IMR-90 (cell line): ENCODE data around the gene PNKP. TPM values are rescaled to one million over a fixed set of nuclear protein-coding genes. Genes with fewer than 3 reads are reported as not detected.

Experiments used
- ATAC-seq: fragments of 200-7000 bp; cut with Tn5 transposase; 2 replicates; pipeline ENCODE4 v1.9.1; 2020; ENCODE audit warnings: low read depth, mild to moderate bottlenecking, moderate library complexity
- BruUV-seq: library from RNA; stranded (reverse); fragments of 400-500 nt; replicated peaks from 2 replicates; lab custom pipeline; 2021; lab: Mats Ljungman, UMichigan
- CTCF ChIA-PET: fragments of 300-600 bp; formaldehyde crosslinking; extraction: SDS; loops from one replicate; lab custom pipeline; 2021; ENCODE audit warnings: antibody characterized with exemption; lab: Yijun Ruan, JAX
- POLR2A ChIA-PET: fragments of 300-600 bp; sonication (Branson Sonifier 250); formaldehyde crosslinking; loops from one replicate; lab custom pipeline; 2022; ENCODE audit warnings: antibody characterized with exemption; ENCODE audit not compliant: unreplicated experiment; lab: Charles Lee
- DNase-seq: peaks from one replicate; pipeline ENCODE4 v3.0.0; 2013
- H2AFZ ChIP-seq: replicated peaks from 2 replicates; pipeline ENCODE3; 2013; ENCODE audit warnings: low read length, mild to moderate bottlenecking; ENCODE audit not compliant: poor library complexity
- H2AK5ac ChIP-seq: 2 replicates; pipeline ENCODE4 v1.6.1; 2013; ENCODE audit warnings: low read depth, low read length, inconsistent platforms
- H2AK9ac ChIP-seq: replicated peaks from 2 replicates; pipeline ENCODE3; 2013; ENCODE audit warnings: mild to moderate bottlenecking, low read depth, low read length, moderate library complexity; ENCODE audit not compliant: poor library complexity
- H2BK120ac ChIP-seq: 2 replicates; pipeline ENCODE4 v1.6.1; 2013; ENCODE audit warnings: low read depth, low read length, inconsistent platforms
- H2BK15ac ChIP-seq: 3 replicates; pipeline ENCODE4 v1.6.1; 2013; ENCODE audit warnings: low read depth, low read length, inconsistent platforms
- H2BK20ac ChIP-seq: 2 replicates; pipeline ENCODE4 v1.6.1; 2013; ENCODE audit warnings: low read depth, mild to moderate bottlenecking, inconsistent platforms, low read length, moderate library complexity
- H2BK5ac ChIP-seq: 2 replicates; pipeline ENCODE4 v1.6.1; 2013; ENCODE audit warnings: mild to moderate bottlenecking, low read depth, low read length, inconsistent platforms; ENCODE audit not compliant: poor library complexity, severe bottlenecking
- H3K14ac ChIP-seq: replicated peaks from 2 replicates; pipeline ENCODE4 v1.6.1; 2013; ENCODE audit warnings: low read depth, low read length, inconsistent platforms
- H3K18ac ChIP-seq: 2 replicates; pipeline ENCODE4 v1.6.1; 2013; ENCODE audit warnings: low read depth, low read length, control low read depth
- H3K23ac ChIP-seq: 2 replicates; pipeline ENCODE4 v1.6.1; 2013; ENCODE audit warnings: low read depth, low read length, inconsistent platforms
- H3K27ac ChIP-seq: 2 replicates; pipeline ENCODE4 v1.5.1; 2013; ENCODE audit warnings: mild to moderate bottlenecking, control low read depth, low read length; ENCODE audit not compliant: insufficient read depth
- H3K27me3 ChIP-seq: 2 replicates; pipeline ENCODE4 v1.6.1; 2013; ENCODE audit warnings: low read length; ENCODE audit not compliant: control insufficient read depth, insufficient read depth
- H3K36me3 ChIP-seq: 2 replicates; pipeline ENCODE4 v1.6.1; 2013; ENCODE audit warnings: low read length, mixed read lengths; ENCODE audit not compliant: control insufficient read depth, insufficient read depth
- H3K4ac ChIP-seq: 2 replicates; pipeline ENCODE4 v1.6.1; 2013; ENCODE audit warnings: low read depth, low read length, inconsistent platforms
- H3K4me1 ChIP-seq: 2 replicates; pipeline ENCODE4 v1.6.1; 2013; ENCODE audit warnings: low read length, mixed read lengths; ENCODE audit not compliant: control insufficient read depth, insufficient read depth
- H3K4me2 ChIP-seq: 2 replicates; pipeline ENCODE4 v1.6.1; 2013; ENCODE audit warnings: low read depth, mild to moderate bottlenecking, control low read depth, low read length, moderate library complexity
- H3K4me3 ChIP-seq: 2 replicates; pipeline ENCODE4 v1.5.1; 2013; ENCODE audit warnings: low read depth, mild to moderate bottlenecking, control low read depth, low read length, moderate library complexity; ENCODE audit not compliant: insufficient read depth
- H3K56ac ChIP-seq: 2 replicates; pipeline ENCODE4 v1.6.1; 2013; ENCODE audit warnings: low read length, inconsistent platforms; ENCODE audit not compliant: insufficient read depth; ENCODE audit errors: extremely low read depth
- H3K79me1 ChIP-seq, 2 experiments: 2 replicates each; pipeline ENCODE4 v1.6.1; 2013; ENCODE audit warnings: low read length in 2 of 2, inconsistent platforms in 1 of 2, low read depth in 1 of 2
- H3K9ac ChIP-seq: 2 replicates; pipeline ENCODE4 v1.6.1; 2013; ENCODE audit warnings: low read depth, low read length, control low read depth
- H3K9me1 ChIP-seq: 2 replicates; pipeline ENCODE4 v1.6.1; 2013; ENCODE audit warnings: low read length, inconsistent platforms; ENCODE audit not compliant: insufficient read depth
- H3K9me3 ChIP-seq: 2 replicates; pipeline ENCODE4 v1.6.1; 2013; ENCODE audit warnings: low read length; ENCODE audit not compliant: control insufficient read depth, insufficient read depth
- H4K20me1 ChIP-seq: 2 replicates; pipeline ENCODE4 v1.6.1; 2013; ENCODE audit warnings: low read length, inconsistent platforms; ENCODE audit not compliant: insufficient read depth
- H4K5ac ChIP-seq: 2 replicates; pipeline ENCODE4 v1.6.1; 2013; ENCODE audit warnings: mild to moderate bottlenecking, low read depth, low read length, control low read depth
- H4K8ac ChIP-seq, 2 experiments: 2 replicates each; pipeline ENCODE4 v1.6.1; 2013; ENCODE audit warnings: low read depth in 2 of 2, low read length in 2 of 2, control low read depth in 1 of 2, inconsistent platforms in 1 of 2
- H4K91ac ChIP-seq: 2 replicates; pipeline ENCODE4 v1.6.1; 2013; ENCODE audit warnings: low read depth, low read length, inconsistent platforms; ENCODE audit not compliant: insufficient read depth
- BHLHE40 ChIP-seq: fragments of 150-350 bp; IDR thresholded peaks from 2 replicates; pipeline ENCODE4 v1.6.1; 2016; ENCODE audit warnings: mild to moderate bottlenecking, low read depth, low read length
- CEBPB ChIP-seq: IDR thresholded peaks from 2 replicates; pipeline ENCODE4 v1.6.1; 2012; ENCODE audit warnings: low read depth, low read length, improper control_type of control experiment
- CHD1 ChIP-seq: IDR thresholded peaks from 2 replicates; pipeline ENCODE4 v1.6.1; 2012; ENCODE audit warnings: low read depth, low read length, improper control_type of control experiment
- CTCF ChIP-seq: conservative IDR thresholded peaks from 2 replicates; pipeline ENCODE4 v1.5.1; 2012; ENCODE audit warnings: mild to moderate bottlenecking, low read depth, low read length, improper control_type of control experiment
- FOS ChIP-seq: fragments of 150-350 bp; IDR thresholded peaks from 2 replicates; pipeline ENCODE4 v1.6.1; 2016; ENCODE audit warnings: low read depth, low read length
- MAFK ChIP-seq: IDR thresholded peaks from 2 replicates; pipeline ENCODE4 v1.6.1; 2012; ENCODE audit warnings: low read depth, low read length, improper control_type of control experiment
- MAZ ChIP-seq: IDR thresholded peaks from 2 replicates; pipeline ENCODE4 v1.6.1; 2012; ENCODE audit warnings: low read depth, mild to moderate bottlenecking, low read length, improper control_type of control experiment, moderate library complexity, borderline replicate concordance
- MXI1 ChIP-seq: IDR thresholded peaks from 2 replicates; pipeline ENCODE4 v1.6.1; 2012; ENCODE audit warnings: low read depth, mild to moderate bottlenecking, low read length, moderate library complexity, borderline replicate concordance
- NFE2L2 ChIP-seq: fragments of 150-350 bp; IDR thresholded peaks from 2 replicates; pipeline ENCODE4 v1.6.1; 2016; ENCODE audit warnings: low read depth, mild to moderate bottlenecking, low read length
- POLR2A ChIP-seq: IDR thresholded peaks from 2 replicates; pipeline ENCODE4 v1.6.1; 2012; ENCODE audit warnings: mild to moderate bottlenecking, low read depth, low read length
- RAD21 ChIP-seq: IDR thresholded peaks from 2 replicates; pipeline ENCODE4 v1.6.1; 2012; ENCODE audit warnings: low read length, improper control_type of control experiment
- RCOR1 ChIP-seq: IDR thresholded peaks from 2 replicates; pipeline ENCODE4 v1.6.1; 2012; ENCODE audit warnings: mild to moderate bottlenecking, low read length, improper control_type of control experiment; ENCODE audit not compliant: insufficient replicate concordance
- RFX5 ChIP-seq: IDR thresholded peaks from 2 replicates; pipeline ENCODE4 v1.8.0; 2012; ENCODE audit warnings: low read depth, mild to moderate bottlenecking, low read length, moderate library complexity
- SMC3 ChIP-seq: fragments of 150-350 bp; IDR thresholded peaks from 2 replicates; pipeline ENCODE4 v1.6.1; 2016; ENCODE audit warnings: low read depth, mild to moderate bottlenecking, antibody characterized with exemption, low read length, moderate library complexity
- USF2 ChIP-seq: fragments of 150-350 bp; IDR thresholded peaks from 2 replicates; pipeline ENCODE4 v1.6.1; 2017; ENCODE audit warnings: mild to moderate bottlenecking, antibody characterized with exemption, low read length, low read depth
- WGBS, 2 experiments: methylation state at CpG; one replicate each; pipeline versions ENCODE4 v1.1.5 to v1.1.7; 2013; ENCODE audit warnings: missing lambda C conversion rate in 2 of 2; ENCODE audit not compliant: insufficient read length in 1 of 2; ENCODE audit errors: extremely low coverage in 2 of 2; 5-methylcytosine and 5-hydroxymethylcytosine counted together
- dilution Hi-C: fragments of 300-500 bp; cut with HindIII; formaldehyde crosslinking; loops from one replicate; pipeline ENCODE4 v1.14.3; 2018; ENCODE audit warnings: low sequenced_read_pairs; ENCODE audit not compliant: unreplicated experiment
- in situ Hi-C: fragments of 300-500 bp; cut with MboI; formaldehyde crosslinking; loops from 3 replicates; pipeline ENCODE4 v1.14.3; 2019; ENCODE audit warnings: low sequenced_read_pairs, inconsistent platforms, mixed read lengths
- intact Hi-C: fragments of 100-400 bp; cut with micrococcal nuclease; formaldehyde crosslinking; loops from 2 replicates; pipeline ENCODE4 v1.10.0; 2022
- polyA plus RNA-seq, 3 experiments: library from polyadenylated mRNA; depleted of rRNA; stranded (reverse); fragments of >200 nt; gene quantifications; 2 replicates each; pipeline ENCODE4 v1.2.3, GENCODE V29; 2012; ENCODE audit warnings: low replicate concordance in 1 of 3
- total RNA-seq: library from RNA; depleted of rRNA; stranded (reverse); fragments of >200 nt; gene quantifications from 2 replicates; pipeline ENCODE4 v1.2.3, GENCODE V29; 2012
- TF ChIP-seq, protein P1 (sequence below): fragments of 150-350 bp; IDR thresholded peaks from 2 replicates; pipeline ENCODE4 v1.6.1; 2016; ENCODE audit warnings: low read depth, mild to moderate bottlenecking, low read length, moderate library complexity, borderline replicate concordance

Gene PNKP
- total and polyA plus RNA-seq, 2 of the 4 experiments (the other 2 are of a cell fraction): 14.2 to 25.0 TPM

DNA sequence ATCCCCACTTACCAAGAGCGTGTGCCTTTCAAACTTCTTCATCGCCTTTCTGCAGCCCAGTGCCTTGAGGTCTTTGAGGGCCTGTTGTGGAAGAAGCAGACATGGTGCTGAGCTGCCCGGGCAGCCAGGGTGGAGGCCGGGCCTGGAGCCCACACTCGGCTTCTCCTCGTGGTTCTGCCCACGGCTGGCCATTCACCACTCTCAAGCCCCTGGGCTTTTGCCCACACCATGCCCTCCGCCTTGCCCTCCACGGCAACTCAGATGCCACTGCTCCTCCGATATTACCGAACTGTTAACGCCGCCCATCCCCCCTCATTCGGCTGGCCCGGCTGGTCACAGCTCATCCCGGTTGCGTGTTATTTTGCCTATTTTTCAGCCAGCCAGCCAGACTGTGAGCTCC is 24.0 kb upstream of the PNKP start:
- Histone ChIP-seq H3K79me1 (no peaks in the 10 kb centered on the region), H2BK120ac (no peak overlapping the region), H2BK5ac (no peak overlapping the region), H3K4ac (no peak overlapping the region), H2AK5ac (0 out of 2 replicates have a peak overlapping the region, but pooled peaks have one; percentile 16), H3K9me3 (no peaks in the 10 kb centered on the region), H3K27ac (no peak overlapping the region), H3K36me3 (peaks cover 5% of the 10 kb centered on the region; the same call in 1 of the 2 replicates), H3K9ac (no peak overlapping the region), H2AK9ac (no peak overlapping the region), H3K4me2 (no peak overlapping the region), H3K27me3 (peaks cover 8% of the 10 kb centered on the region; the same call in 1 of the 2 replicates), H3K4me1 (peaks cover 2% of the 10 kb centered on the region; the same call in 1 of the 2 replicates), H3K14ac (no peak overlapping the region), H3K18ac (no peak overlapping the region), H4K91ac (no peak overlapping the region), H2BK20ac (no peak overlapping the region), H4K5ac (no peak overlapping the region), H3K56ac (no peak overlapping the region), H2BK15ac (no peak overlapping the region), H3K23ac (no peak overlapping the region), H3K9me1 (no peaks in the 10 kb centered on the region), H4K8ac (no peak overlapping the region), H2AFZ (peak overlapping the region; percentile 33), H4K20me1 (no peaks in the 10 kb centered on the region), H3K4me3 (no peak overlapping the region)
- intact Hi-C loops: no loop called here
- WGBS, 2 experiments: 81% methylated on average over 5 of the region's 17 CpGs; no CpG with 5 or more reads in 1 of the 2 experiments
- BruUV-seq: no TSS peak
- DNase-seq (no peak), ATAC-seq (no peak)
- in situ Hi-C loops: no loop called here
- no peak for TF ChIP-seq RCOR1
- TF ChIP-seq MAZ: no peak
- no peak for TF ChIP-seq POLR2A
- TF ChIP-seq CHD1: no peak
- TF ChIP-seq CTCF: no peak
- TF ChIP-seq RFX5: no peak
- TF ChIP-seq RAD21: no peak
- TF ChIP-seq NFE2L2: no peak
- no peak for TF ChIP-seq MAFK
- no peak for TF ChIP-seq SMC3
- no peak for TF ChIP-seq MXI1
- no peak for TF ChIP-seq FOS
- TF ChIP-seq, protein P1, sequence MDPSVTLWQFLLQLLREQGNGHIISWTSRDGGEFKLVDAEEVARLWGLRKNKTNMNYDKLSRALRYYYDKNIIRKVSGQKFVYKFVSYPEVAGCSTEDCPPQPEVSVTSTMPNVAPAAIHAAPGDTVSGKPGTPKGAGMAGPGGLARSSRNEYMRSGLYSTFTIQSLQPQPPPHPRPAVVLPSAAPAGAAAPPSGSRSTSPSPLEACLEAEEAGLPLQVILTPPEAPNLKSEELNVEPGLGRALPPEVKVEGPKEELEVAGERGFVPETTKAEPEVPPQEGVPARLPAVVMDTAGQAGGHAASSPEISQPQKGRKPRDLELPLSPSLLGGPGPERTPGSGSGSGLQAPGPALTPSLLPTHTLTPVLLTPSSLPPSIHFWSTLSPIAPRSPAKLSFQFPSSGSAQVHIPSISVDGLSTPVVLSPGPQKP: no peak
- TF ChIP-seq BHLHE40: no peak
- no peak for TF ChIP-seq CEBPB
- no peak for TF ChIP-seq USF2
- dilution Hi-C loops: no loop called here
- ChIA-PET CTCF (interaction anchor here (0.6 kb wide), 1 partner anchor 44 kb away, joined by 10 read pairs; no protein-coding TSS in a partner anchor), POLR2A (no interaction called here)
